A673 (cell line): Measurements from ENCODE around the gene TEX22. TPM values are rescaled to one million over a fixed set of nuclear protein-coding genes. Genes with fewer than 3 reads are reported as not detected.

Experiments used
- BruUV-seq: library from RNA; stranded (reverse); fragments of 400-500 nt; replicated peaks from 2 replicates; lab custom pipeline; 2021; lab: Mats Ljungman, UMichigan
- CTCF ChIA-PET: fragments of 300-600 bp; sonication (Branson Sonifier 250); formaldehyde crosslinking; loops from one replicate; lab custom pipeline; 2022; ENCODE audit warnings: antibody characterized with exemption; lab: Charles Lee
- POLR2A ChIA-PET: fragments of 300-600 bp; sonication (Branson Sonifier 250); formaldehyde crosslinking; loops from one replicate; lab custom pipeline; 2022; ENCODE audit warnings: antibody characterized with exemption; ENCODE audit not compliant: low non-redundant PET; lab: Charles Lee
- DNase-seq: peaks from one replicate; pipeline ENCODE4 v3.0.0-alpha.2; 2015; ENCODE audit warnings: low spot score
- H3K27ac ChIP-seq: fragments of 200-600 bp; sonication (generic); 2 replicates; pipeline ENCODE4 v1.5.1; 2016; ENCODE audit warnings: mixed run types, low read depth, mild to moderate bottlenecking, mixed read lengths, antibody characterized with exemption, low read length; ENCODE audit not compliant: poor library complexity, severe bottlenecking
- H3K27me3 ChIP-seq: fragments of 200-600 bp; sonication (generic); replicated peaks from 2 replicates; pipeline ENCODE4 v1.6.1; 2017; ENCODE audit warnings: mixed run types, low read depth, mild to moderate bottlenecking, mixed read lengths, antibody characterized with exemption, low read length; ENCODE audit not compliant: insufficient read depth, poor library complexity
- H3K36me3 ChIP-seq: fragments of 200-600 bp; sonication (generic); 2 replicates; pipeline ENCODE4 v1.6.1; 2016; ENCODE audit warnings: mixed run types, mild to moderate bottlenecking, mixed read lengths, antibody characterized with exemption, low read length; ENCODE audit not compliant: insufficient read depth, poor library complexity, severe bottlenecking
- H3K4me1 ChIP-seq: fragments of 200-600 bp; sonication (generic); 2 replicates; pipeline ENCODE4 v1.6.1; 2017; ENCODE audit warnings: mixed run types, mild to moderate bottlenecking, mixed read lengths, antibody characterized with exemption, low read length; ENCODE audit not compliant: insufficient read depth, poor library complexity, severe bottlenecking
- H3K4me3 ChIP-seq: fragments of 200-600 bp; sonication (generic); 2 replicates; pipeline ENCODE4 v1.5.1; 2016; ENCODE audit warnings: low read depth, mixed run types, mild to moderate bottlenecking, mixed read lengths, low read length; ENCODE audit not compliant: poor library complexity, severe bottlenecking
- H3K9me3 ChIP-seq: fragments of 200-600 bp; sonication (generic); 2 replicates; pipeline ENCODE4 v1.6.1; 2016; ENCODE audit warnings: mixed run types, low read depth, mild to moderate bottlenecking, mixed read lengths, antibody characterized with exemption, low read length; ENCODE audit not compliant: poor library complexity, severe bottlenecking
- CTCF ChIP-seq: fragments of 300-800, 200-600 bp; sonication (generic); conservative IDR thresholded peaks from 2 replicates; pipeline ENCODE4 v1.5.1; 2017; ENCODE audit warnings: low read depth, mild to moderate bottlenecking, antibody characterized with exemption, low read length, moderate library complexity, mixed read lengths
- EZH2 ChIP-seq: fragments of 200-600 bp; sonication (generic); IDR thresholded peaks from 2 replicates; pipeline ENCODE4 v1.6.1; 2017; ENCODE audit warnings: borderline replicate concordance, low read depth, mild to moderate bottlenecking, mixed read lengths, antibody characterized with exemption, low read length; ENCODE audit not compliant: poor library complexity, severe bottlenecking
- intact Hi-C: fragments of 100-400 bp; cut with micrococcal nuclease; formaldehyde crosslinking; loops from one replicate; pipeline ENCODE4 v1.10.0; 2022; ENCODE audit not compliant: unreplicated experiment
- total RNA-seq: library from RNA; stranded (reverse); gene quantifications from 2 replicates; pipeline ENCODE4 v1.2.3, GENCODE V29; 2021

TEX22 gene
- total RNA-seq, 1 experiment from 2014 or later = 2.7 TPM

GRCh38 chr14:105350450-105351244, 47.7 kb upstream of the TEX22 start:
- DNase-seq = no peak
- BruUV-seq = no TSS peak
- Histone ChIP-seq H3K4me3 (no peak overlapping the region), H3K9me3 (no peaks in the 10 kb centered on the region), H3K36me3 (no peaks in the 10 kb centered on the region), H3K27me3 (no peaks in the 10 kb centered on the region), H3K27ac (no peak overlapping the region), H3K4me1 (peaks cover 8% of the 10 kb centered on the region)
- ChIA-PET CTCF (interaction anchor here (0.6 kb wide), 1 partner anchor 103 kb away, joined by 6 read pairs; no protein-coding TSS in a partner anchor), POLR2A (no interaction called here)
- intact Hi-C loops = no loop called here
- TF ChIP-seq CTCF = no peak
- TF ChIP-seq EZH2 = no peak

- intact Hi-C loops = no loop called here
Observed at GRCh38 chr14:105351410-105351809, 46.9 kb upstream of the TEX22 start.

More at GRCh38 chr14:105351410-105351809, 46.9 kb upstream of the TEX22 start:
- peaks cover 8% of the 10 kb centered on the region for H3K4me1 ChIP-seq
- no peaks in the 10 kb centered on the region for H3K36me3 ChIP-seq
- POLR2A ChIA-PET = no interaction called here
- no peak overlapping the region for H3K4me3 ChIP-seq
- CTCF ChIA-PET = interaction anchor here (1.3 kb wide), 1 partner anchor 261 kb away, joined by 11 read pairs; no protein-coding TSS in a partner anchor
- no peak for DNase-seq
- TF ChIP-seq CTCF (no peak), EZH2 (no peak)
- no peaks in the 10 kb centered on the region for H3K9me3 ChIP-seq
- no TSS peak for BruUV-seq
- H3K27ac ChIP-seq = no peak overlapping the region
- H3K27me3 ChIP-seq = no peaks in the 10 kb centered on the region
